ENCODE measurements around the gene CNTN2. TPM values are rescaled to one million over a fixed set of nuclear protein-coding genes. Genes with fewer than 3 reads are reported as not detected.

CNTN2 gene
- total and polyA plus RNA-seq, 2 experiments from 2014 or later = 1.3 to 2.2 TPM

DNA sequence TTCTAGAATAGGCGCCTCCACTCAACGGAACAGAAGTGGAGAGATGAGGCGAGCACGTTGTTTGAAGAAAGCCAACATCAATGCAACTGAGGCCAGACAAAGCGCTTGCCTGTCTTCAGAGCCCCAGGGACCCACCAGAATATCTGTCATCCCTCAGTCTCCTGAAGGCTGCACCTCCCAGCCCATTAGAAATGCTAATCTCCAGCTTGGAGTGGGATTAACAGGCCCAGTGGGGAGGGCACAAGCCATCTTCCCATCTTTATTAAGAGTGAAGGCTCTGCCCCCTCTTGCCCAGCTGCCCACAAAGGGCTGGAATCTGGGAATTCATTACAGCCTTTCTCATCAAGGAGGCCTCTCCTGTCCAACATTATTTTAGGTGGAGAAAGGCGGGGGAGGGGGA, 16.8 kb upstream of the CNTN2 start (continued):
- TF ChIP-seq, protein P1, sequence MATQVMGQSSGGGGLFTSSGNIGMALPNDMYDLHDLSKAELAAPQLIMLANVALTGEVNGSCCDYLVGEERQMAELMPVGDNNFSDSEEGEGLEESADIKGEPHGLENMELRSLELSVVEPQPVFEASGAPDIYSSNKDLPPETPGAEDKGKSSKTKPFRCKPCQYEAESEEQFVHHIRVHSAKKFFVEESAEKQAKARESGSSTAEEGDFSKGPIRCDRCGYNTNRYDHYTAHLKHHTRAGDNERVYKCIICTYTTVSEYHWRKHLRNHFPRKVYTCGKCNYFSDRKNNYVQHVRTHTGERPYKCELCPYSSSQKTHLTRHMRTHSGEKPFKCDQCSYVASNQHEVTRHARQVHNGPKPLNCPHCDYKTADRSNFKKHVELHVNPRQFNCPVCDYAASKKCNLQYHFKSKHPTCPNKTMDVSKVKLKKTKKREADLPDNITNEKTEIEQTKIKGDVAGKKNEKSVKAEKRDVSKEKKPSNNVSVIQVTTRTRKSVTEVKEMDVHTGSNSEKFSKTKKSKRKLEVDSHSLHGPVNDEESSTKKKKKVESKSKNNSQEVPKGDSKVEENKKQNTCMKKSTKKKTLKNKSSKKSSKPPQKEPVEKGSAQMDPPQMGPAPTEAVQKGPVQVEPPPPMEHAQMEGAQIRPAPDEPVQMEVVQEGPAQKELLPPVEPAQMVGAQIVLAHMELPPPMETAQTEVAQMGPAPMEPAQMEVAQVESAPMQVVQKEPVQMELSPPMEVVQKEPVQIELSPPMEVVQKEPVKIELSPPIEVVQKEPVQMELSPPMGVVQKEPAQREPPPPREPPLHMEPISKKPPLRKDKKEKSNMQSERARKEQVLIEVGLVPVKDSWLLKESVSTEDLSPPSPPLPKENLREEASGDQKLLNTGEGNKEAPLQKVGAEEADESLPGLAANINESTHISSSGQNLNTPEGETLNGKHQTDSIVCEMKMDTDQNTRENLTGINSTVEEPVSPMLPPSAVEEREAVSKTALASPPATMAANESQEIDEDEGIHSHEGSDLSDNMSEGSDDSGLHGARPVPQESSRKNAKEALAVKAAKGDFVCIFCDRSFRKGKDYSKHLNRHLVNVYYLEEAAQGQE (IDR thresholded peaks at IDR 0.05; ENCODE audit: unreplicated experiment) = no peak
- TF ChIP-seq EZH2 (IDR thresholded peaks at IDR 0.05; ENCODE audit: low read depth, unreplicated experiment) (no peak), EZH2phosphoT487 (IDR thresholded peaks at IDR 0.05; ENCODE audit: unreplicated experiment) (no peak)

DNA sequence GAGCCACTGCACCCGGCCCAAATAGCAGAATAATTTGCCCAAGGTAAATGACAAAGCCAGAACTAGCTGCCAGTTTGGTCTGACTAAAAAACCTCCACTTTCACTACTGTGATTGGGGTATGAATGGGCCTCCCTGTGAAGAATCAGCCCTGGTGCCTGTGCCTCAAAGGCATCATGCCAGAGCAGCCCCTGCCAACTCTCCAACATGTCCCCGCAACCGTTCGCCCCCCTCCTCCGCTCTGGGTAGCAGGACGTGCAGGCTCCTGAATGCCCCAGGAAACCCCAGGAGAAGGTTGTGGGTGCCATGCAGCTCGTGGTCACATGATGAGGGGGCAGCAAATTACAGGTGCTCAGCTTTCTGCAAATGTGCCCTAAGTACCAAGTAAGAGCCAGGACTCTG, 14.6 kb upstream of the CNTN2 start:
- Histone ChIP-seq H4K20me1 (replicated peaks; ENCODE audit: insufficient read depth) (no peaks in the 10 kb centered on the region; the same call in 1 of the 2 replicates), H3K9me2 (ENCODE audit: insufficient read depth) (no peaks in the 10 kb centered on the region), H3K79me2 (replicated peaks; ENCODE audit: insufficient read depth) (no peaks in the 10 kb centered on the region), H3K27me3 (ENCODE audit: insufficient read depth) (no peaks in the 10 kb centered on the region), H3K36me3 (ENCODE audit: insufficient read depth) (no peaks in the 10 kb centered on the region), H3K4me1 (ENCODE audit: insufficient read depth) (peaks cover 7% of the 10 kb centered on the region), H3K4me3 (no peak overlapping the region), H3K27ac (ENCODE audit: low read depth) (no peak overlapping the region), H3F3A (replicated peaks; ENCODE audit: low read depth) (no peaks in the 10 kb centered on the region), H2AFZ (no peak overlapping the region), H3K4me2 (no peak overlapping the region)
- peaks cover 27% of the 10 kb centered on the region; the same call in 2 of the 3 replicates for H3K4me1 Mint-ChIP-seq
- H3K27me3 Mint-ChIP-seq (ENCODE audit: insufficient read depth, low read depth, poor library complexity) = peaks cover 10% of the 10 kb centered on the region
- no peak overlapping the region for H3K27ac Mint-ChIP-seq
- ATAC-seq = no peak
- DNase-seq (ENCODE audit: low spot score) = no peak
- no peak overlapping the region for H3K4me3 Mint-ChIP-seq
- no peaks in the 10 kb centered on the region for H3K9me3 Mint-ChIP-seq
- TF ChIP-seq ZNF331 (CRISPR knock-in tag; IDR thresholded peaks at IDR 0.05; ENCODE audit: low read depth) (no peak), STAT1 (IDR thresholded peaks at IDR 0.05; ENCODE audit: unreplicated experiment) (no peak)
- no peaks in the 10 kb centered on the region for H3K36me3 Mint-ChIP-seq (ENCODE audit: low read depth)

DNA sequence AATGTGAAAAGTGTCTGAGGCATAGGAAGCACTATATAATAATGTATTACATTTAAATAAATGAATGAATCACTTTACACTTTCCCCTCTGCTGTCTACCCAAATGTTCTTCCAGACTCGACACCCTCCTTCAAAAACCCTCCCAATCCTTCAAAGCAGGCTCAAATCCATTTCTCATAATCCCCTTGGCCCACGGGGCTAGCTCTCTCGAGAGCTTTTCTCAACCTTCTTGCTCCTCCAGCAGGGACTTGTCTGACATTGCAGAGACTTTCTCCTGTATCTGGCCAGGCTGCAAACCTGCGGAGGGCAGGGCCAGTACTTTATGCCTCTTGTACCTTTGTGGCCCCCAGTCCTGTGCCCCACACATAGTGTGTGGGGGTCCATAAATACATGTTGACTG, 14.1 kb upstream of the CNTN2 start:
- H3K4me3 ChIP-seq = no peak overlapping the region
- H3K36me3 ChIP-seq (ENCODE audit: insufficient read depth) = no peaks in the 10 kb centered on the region
- no peak overlapping the region for H2AFZ ChIP-seq
- H3K79me2 ChIP-seq (replicated peaks; ENCODE audit: insufficient read depth) = no peaks in the 10 kb centered on the region
- no peak overlapping the region for H3K27ac ChIP-seq (ENCODE audit: low read depth)
- Mint-ChIP-seq H3K9me3 (no peaks in the 10 kb centered on the region), H3K27ac (no peak overlapping the region), H3K27me3 (ENCODE audit: insufficient read depth, low read depth, poor library complexity) (peaks cover 10% of the 10 kb centered on the region), H3K4me1 (peaks cover 27% of the 10 kb centered on the region; the same call in 2 of the 3 replicates), H3K4me3 (no peak overlapping the region), H3K36me3 (ENCODE audit: low read depth) (no peaks in the 10 kb centered on the region)
- no peaks in the 10 kb centered on the region for H3F3A ChIP-seq (replicated peaks; ENCODE audit: low read depth)
- DNase-seq (ENCODE audit: low spot score) = no peak
- H3K4me1 ChIP-seq (ENCODE audit: insufficient read depth) = peaks cover 7% of the 10 kb centered on the region
- H4K20me1 ChIP-seq (replicated peaks; ENCODE audit: insufficient read depth) = no peaks in the 10 kb centered on the region; the same call in 1 of the 2 replicates
- peak; percentile 12; the same call in 1 of the 3 replicates for ATAC-seq
- H3K4me2 ChIP-seq = no peak overlapping the region
- no peaks in the 10 kb centered on the region for H3K9me2 ChIP-seq (ENCODE audit: insufficient read depth)
- H3K27me3 ChIP-seq (ENCODE audit: insufficient read depth) = no peaks in the 10 kb centered on the region
- TF ChIP-seq, protein P2, sequence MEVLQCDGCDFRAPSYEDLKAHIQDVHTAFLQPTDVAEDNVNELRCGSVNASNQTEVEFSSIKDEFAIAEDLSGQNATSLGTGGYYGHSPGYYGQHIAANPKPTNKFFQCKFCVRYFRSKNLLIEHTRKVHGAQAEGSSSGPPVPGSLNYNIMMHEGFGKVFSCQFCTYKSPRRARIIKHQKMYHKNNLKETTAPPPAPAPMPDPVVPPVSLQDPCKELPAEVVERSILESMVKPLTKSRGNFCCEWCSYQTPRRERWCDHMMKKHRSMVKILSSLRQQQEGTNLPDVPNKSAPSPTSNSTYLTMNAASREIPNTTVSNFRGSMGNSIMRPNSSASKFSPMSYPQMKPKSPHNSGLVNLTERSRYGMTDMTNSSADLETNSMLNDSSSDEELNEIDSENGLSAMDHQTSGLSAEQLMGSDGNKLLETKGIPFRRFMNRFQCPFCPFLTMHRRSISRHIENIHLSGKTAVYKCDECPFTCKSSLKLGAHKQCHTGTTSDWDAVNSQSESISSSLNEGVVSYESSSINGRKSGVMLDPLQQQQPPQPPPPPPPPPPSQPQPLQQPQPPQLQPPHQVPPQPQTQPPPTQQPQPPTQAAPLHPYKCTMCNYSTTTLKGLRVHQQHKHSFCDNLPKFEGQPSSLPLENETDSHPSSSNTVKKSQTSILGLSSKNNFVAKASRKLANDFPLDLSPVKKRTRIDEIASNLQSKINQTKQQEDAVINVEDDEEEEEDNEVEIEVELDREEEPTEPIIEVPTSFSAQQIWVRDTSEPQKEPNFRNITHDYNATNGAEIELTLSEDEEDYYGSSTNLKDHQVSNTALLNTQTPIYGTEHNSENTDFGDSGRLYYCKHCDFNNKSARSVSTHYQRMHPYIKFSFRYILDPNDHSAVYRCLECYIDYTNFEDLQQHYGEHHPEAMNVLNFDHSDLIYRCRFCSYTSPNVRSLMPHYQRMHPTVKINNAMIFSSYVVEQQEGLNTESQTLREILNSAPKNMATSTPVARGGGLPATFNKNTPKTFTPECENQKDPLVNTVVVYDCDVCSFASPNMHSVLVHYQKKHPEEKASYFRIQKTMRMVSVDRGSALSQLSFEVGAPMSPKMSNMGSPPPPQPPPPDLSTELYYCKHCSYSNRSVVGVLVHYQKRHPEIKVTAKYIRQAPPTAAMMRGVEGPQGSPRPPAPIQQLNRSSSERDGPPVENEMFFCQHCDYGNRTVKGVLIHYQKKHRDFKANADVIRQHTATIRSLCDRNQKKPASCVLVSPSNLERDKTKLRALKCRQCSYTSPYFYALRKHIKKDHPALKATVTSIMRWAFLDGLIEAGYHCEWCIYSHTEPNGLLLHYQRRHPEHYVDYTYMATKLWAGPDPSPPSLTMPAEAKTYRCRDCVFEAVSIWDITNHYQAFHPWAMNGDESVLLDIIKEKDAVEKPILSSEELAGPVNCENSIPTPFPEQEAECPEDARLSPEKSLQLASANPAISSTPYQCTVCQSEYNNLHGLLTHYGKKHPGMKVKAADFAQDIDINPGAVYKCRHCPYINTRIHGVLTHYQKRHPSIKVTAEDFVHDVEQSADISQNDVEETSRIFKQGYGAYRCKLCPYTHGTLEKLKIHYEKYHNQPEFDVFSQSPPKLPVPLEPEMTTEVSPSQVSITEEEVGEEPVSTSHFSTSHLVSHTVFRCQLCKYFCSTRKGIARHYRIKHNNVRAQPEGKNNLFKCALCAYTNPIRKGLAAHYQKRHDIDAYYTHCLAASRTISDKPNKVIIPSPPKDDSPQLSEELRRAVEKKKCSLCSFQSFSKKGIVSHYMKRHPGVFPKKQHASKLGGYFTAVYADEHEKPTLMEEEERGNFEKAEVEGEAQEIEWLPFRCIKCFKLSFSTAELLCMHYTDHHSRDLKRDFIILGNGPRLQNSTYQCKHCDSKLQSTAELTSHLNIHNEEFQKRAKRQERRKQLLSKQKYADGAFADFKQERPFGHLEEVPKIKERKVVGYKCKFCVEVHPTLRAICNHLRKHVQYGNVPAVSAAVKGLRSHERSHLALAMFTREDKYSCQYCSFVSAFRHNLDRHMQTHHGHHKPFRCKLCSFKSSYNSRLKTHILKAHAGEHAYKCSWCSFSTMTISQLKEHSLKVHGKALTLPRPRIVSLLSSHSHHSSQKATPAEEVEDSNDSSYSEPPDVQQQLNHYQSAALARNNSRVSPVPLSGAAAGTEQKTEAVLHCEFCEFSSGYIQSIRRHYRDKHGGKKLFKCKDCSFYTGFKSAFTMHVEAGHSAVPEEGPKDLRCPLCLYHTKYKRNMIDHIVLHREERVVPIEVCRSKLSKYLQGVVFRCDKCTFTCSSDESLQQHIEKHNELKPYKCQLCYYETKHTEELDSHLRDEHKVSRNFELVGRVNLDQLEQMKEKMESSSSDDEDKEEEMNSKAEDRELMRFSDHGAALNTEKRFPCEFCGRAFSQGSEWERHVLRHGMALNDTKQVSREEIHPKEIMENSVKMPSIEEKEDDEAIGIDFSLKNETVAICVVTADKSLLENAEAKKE (CRISPR knock-in tag; IDR thresholded peaks at IDR 0.05) = no peak
- TF ChIP-seq, protein P3, sequence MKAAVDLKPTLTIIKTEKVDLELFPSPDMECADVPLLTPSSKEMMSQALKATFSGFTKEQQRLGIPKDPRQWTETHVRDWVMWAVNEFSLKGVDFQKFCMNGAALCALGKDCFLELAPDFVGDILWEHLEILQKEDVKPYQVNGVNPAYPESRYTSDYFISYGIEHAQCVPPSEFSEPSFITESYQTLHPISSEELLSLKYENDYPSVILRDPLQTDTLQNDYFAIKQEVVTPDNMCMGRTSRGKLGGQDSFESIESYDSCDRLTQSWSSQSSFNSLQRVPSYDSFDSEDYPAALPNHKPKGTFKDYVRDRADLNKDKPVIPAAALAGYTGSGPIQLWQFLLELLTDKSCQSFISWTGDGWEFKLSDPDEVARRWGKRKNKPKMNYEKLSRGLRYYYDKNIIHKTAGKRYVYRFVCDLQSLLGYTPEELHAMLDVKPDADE (IDR thresholded peaks at IDR 0.05) = no peak
- TF ChIP-seq STAT1 (IDR thresholded peaks at IDR 0.05; ENCODE audit: unreplicated experiment) = no peak

All from GM23338 (cell line).